RWPE2 (cell line): ENCODE results near the gene RNF220.
A peak's percentile ranks its signal among the peaks of the same experiment; 100 is the strongest.

Source experiments
- ATAC-seq: fragments of 200-7000 bp; cut with Tn5 transposase; 3 replicates; pipeline ENCODE4 v1.9.1; 2021; ENCODE audit warnings: low read depth
- DNase-seq: peaks from one replicate; pipeline ENCODE4 v3.0.0-alpha.2; 2020; ENCODE audit warnings: low spot score
- H3K27ac ChIP-seq: fragments of 450-650 bp; 2 replicates; pipeline ENCODE4 v1.5.1; 2017; ENCODE audit warnings: mild to moderate bottlenecking; ENCODE audit not compliant: poor library complexity, severe bottlenecking
- H3K27me3 ChIP-seq: fragments of 250-450 bp; sonication (Bioruptor Pico); 2 replicates; pipeline ENCODE4 v1.5.1; 2021; ENCODE audit warnings: mild to moderate bottlenecking, moderate library complexity; ENCODE audit not compliant: insufficient read depth, poor library complexity, severe bottlenecking
- H3K36me3 ChIP-seq: fragments of 250-450 bp; sonication (Bioruptor Pico); 2 replicates; pipeline ENCODE4 v1.5.1; 2020; ENCODE audit warnings: low read depth, mild to moderate bottlenecking, moderate library complexity
- H3K4me1 ChIP-seq: fragments of 250-450 bp; sonication (Bioruptor Pico); 2 replicates; pipeline ENCODE4 v1.5.1; 2021; ENCODE audit warnings: mild to moderate bottlenecking, moderate library complexity; ENCODE audit not compliant: insufficient read depth, poor library complexity, severe bottlenecking
- H3K4me3 ChIP-seq: fragments of 250-450 bp; sonication (Bioruptor Pico); 2 replicates; pipeline ENCODE4 v1.5.1; 2021; ENCODE audit warnings: mild to moderate bottlenecking, moderate library complexity; ENCODE audit not compliant: severe bottlenecking
- H3K9me3 ChIP-seq: fragments of 250-450 bp; sonication (Bioruptor Pico); 2 replicates; pipeline ENCODE4 v1.5.1; 2021; ENCODE audit warnings: mild to moderate bottlenecking, moderate library complexity; ENCODE audit not compliant: severe bottlenecking
- CTCF ChIP-seq: fragments of 450-650 bp; IDR thresholded peaks from one replicate; pipeline ENCODE4 v1.5.1; 2017; ENCODE audit warnings: mild to moderate bottlenecking, moderate library complexity; ENCODE audit not compliant: poor library complexity, severe bottlenecking

The RNF220 gene

DNA sequence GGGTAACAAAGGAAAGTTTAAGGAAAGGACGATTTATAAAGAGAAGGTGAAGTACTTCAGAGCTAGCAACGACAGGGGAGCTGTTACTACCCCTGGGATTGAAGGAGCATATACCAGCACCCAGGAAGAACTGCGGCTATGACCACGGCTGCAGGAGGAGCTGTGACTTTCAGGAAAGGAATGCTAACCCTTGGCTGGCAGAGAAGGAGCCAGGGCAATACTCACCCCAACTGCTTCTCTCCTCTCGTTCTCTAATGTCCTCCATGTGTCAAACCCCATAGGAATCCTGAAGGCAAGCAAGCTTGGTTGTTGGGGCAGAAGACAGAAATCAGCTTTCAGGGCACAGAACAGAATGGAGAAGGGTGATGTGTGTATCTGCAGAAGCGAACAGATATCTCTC is 148.7 kb downstream of the RNF220 start:
- Histone ChIP-seq H3K27ac (peak overlapping the region; percentile 87), H3K9me3 (no peaks in the 10 kb centered on the region), H3K4me1 (peaks cover 42% of the 10 kb centered on the region), H3K27me3 (no peaks in the 10 kb centered on the region), H3K36me3 (no peaks in the 10 kb centered on the region), H3K4me3 (no peak overlapping the region)
- ATAC-seq (peak; percentile 87), DNase-seq (no peak)
- TF ChIP-seq CTCF: no peak

- H3K36me3 ChIP-seq: no peaks in the 10 kb centered on the region
- ATAC-seq: peak; percentile 53
- H3K9me3 ChIP-seq: no peaks in the 10 kb centered on the region
- H3K4me3 ChIP-seq: no peak overlapping the region
- peak overlapping the region; percentile 87 for H3K27ac ChIP-seq
- DNase-seq: no peak
- peaks cover 42% of the 10 kb centered on the region for H3K4me1 ChIP-seq
- no peaks in the 10 kb centered on the region for H3K27me3 ChIP-seq
- TF ChIP-seq CTCF: no peak
Observed at GRCh38 chr1:44554706-44555105, 149.7 kb downstream of the RNF220 start.

GRCh38 chr1:44557778-44558177 is 152.7 kb downstream of the RNF220 start:
- no peaks in the 10 kb centered on the region for H3K27me3 ChIP-seq
- ATAC-seq (peak; percentile 49), DNase-seq (peak; percentile 76)
- peak overlapping the region; percentile 87 for H3K27ac ChIP-seq
- H3K4me1 ChIP-seq: peaks cover 48% of the 10 kb centered on the region
- H3K36me3 ChIP-seq: no peaks in the 10 kb centered on the region
- no peak overlapping the region for H3K4me3 ChIP-seq
- no peak for TF ChIP-seq CTCF
- H3K9me3 ChIP-seq: no peaks in the 10 kb centered on the region

GRCh38 chr1:44558883-44559282 is 153.8 kb downstream of the RNF220 start:
- DNase-seq: no peak
- H3K27ac ChIP-seq: peak overlapping the region; percentile 87
- no peaks in the 10 kb centered on the region for H3K36me3 ChIP-seq
- no peaks in the 10 kb centered on the region for H3K27me3 ChIP-seq
- TF ChIP-seq CTCF: no peak
- H3K4me1 ChIP-seq: peaks cover 37% of the 10 kb centered on the region
- H3K4me3 ChIP-seq: no peak overlapping the region
- no peak for ATAC-seq
- no peaks in the 10 kb centered on the region for H3K9me3 ChIP-seq

DNA sequence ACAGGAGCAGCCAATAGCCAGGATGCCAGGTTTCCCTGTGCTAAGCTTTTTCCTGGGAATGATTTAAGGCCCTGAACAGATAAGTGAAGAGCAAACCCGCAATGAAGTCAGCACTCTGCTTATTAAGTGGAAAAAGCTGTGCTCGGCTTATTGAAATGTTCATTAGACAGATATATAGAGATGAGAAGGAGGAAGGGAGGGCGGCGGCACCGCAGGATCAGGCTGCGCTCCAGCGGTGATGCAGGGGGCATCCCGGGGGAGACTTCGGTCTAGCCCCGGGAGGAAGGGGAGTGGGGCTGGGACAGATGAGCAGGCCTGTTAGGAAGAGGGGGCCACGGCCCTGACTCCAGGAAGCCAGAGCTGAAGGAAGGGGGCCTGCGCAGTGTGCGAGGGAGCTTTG is 154.3 kb downstream of the RNF220 start:
- ATAC-seq (no peak), DNase-seq (no peak)
- Histone ChIP-seq H3K9me3 (no peaks in the 10 kb centered on the region), H3K4me3 (no peak overlapping the region), H3K27ac (peak overlapping the region; percentile 87), H3K27me3 (no peaks in the 10 kb centered on the region), H3K4me1 (peaks cover 32% of the 10 kb centered on the region), H3K36me3 (no peaks in the 10 kb centered on the region)
- no peak for TF ChIP-seq CTCF
